OCI-LY3 (cell line): ENCODE results near the gene ARL8A.

ENCODE experiments used
- H2AFZ ChIP-seq: fragments of 200-600, 300-600 bp; shearing (Covaris generic); 2 replicates; pipeline ENCODE4 v1.6.0; 2014; ENCODE audit warnings: antibody characterized with exemption, low read depth, low read length
- H3K27ac ChIP-seq: fragments of 200-600, 300-600 bp; sonication (generic); 2 replicates; pipeline ENCODE4 v1.5.1; 2014; ENCODE audit warnings: mild to moderate bottlenecking, low read length, moderate library complexity, mixed read lengths
- H3K27me3 ChIP-seq: fragments of 200-600, 300-600 bp; sonication (generic); 2 replicates; pipeline ENCODE4 v1.6.1; 2014; ENCODE audit warnings: low read depth, low read length, mixed read lengths
- H3K36me3 ChIP-seq: fragments of 200-600, 300-600 bp; sonication (generic); replicated peaks from 2 replicates; pipeline ENCODE3; 2014; ENCODE audit warnings: low read depth, low read length, mixed read lengths
- H3K4me1 ChIP-seq: fragments of 300-600, 200-600 bp; sonication (generic); 2 replicates; pipeline ENCODE4 v1.6.1; 2014; ENCODE audit warnings: low read length, mixed read lengths
- H3K4me2 ChIP-seq: fragments of 200-600, 300-600 bp; sonication (generic); 2 replicates; pipeline ENCODE4 v1.6.1; 2014; ENCODE audit warnings: low read length, mixed read lengths
- H3K4me3 ChIP-seq: fragments of 300-600, 200-600 bp; sonication (generic); 2 replicates; pipeline ENCODE4 v1.5.1; 2014; ENCODE audit warnings: antibody characterized with exemption, mild to moderate bottlenecking, low read length, moderate library complexity
- H3K79me2 ChIP-seq: fragments of 300-600, 200-600 bp; shearing (Covaris generic); 2 replicates; pipeline ENCODE4 v1.6.1; 2014; ENCODE audit warnings: mild to moderate bottlenecking, low read length, mixed read lengths
- H3K9ac ChIP-seq: fragments of 300-600, 200-600 bp; shearing (Covaris generic); 2 replicates; pipeline ENCODE4 v1.6.0; 2014; ENCODE audit warnings: mild to moderate bottlenecking, low read length, moderate library complexity
- H3K9me3 ChIP-seq: fragments of 200-600, 300-600 bp; shearing (Covaris generic); 2 replicates; pipeline ENCODE4 v1.6.1; 2014; ENCODE audit warnings: low read length, mixed read lengths; ENCODE audit not compliant: insufficient read depth
- H4K20me1 ChIP-seq: fragments of 200-600, 300-600 bp; sonication (generic); 2 replicates; pipeline ENCODE4 v1.6.1; 2016; ENCODE audit warnings: low read length, mixed read lengths; ENCODE audit not compliant: insufficient read depth
- EZH2phosphoT487 ChIP-seq: fragments of 200-600 bp; shearing (Covaris generic); IDR thresholded peaks from 2 replicates; pipeline ENCODE4 v1.6.1; 2018; ENCODE audit warnings: antibody characterized with exemption, mixed run types, low read depth
- TF ChIP-seq, protein P1 (sequence below): fragments of 200-600, 300-600 bp; sonication (generic); IDR thresholded peaks from 2 replicates; pipeline ENCODE4 v1.5.1; 2014; ENCODE audit warnings: antibody characterized with exemption, low read length, low read depth

ARL8A gene

GRCh38 chr1:202134645-202135172 lies 9.8 kb downstream of the ARL8A start:
- no peaks in the 10 kb centered on the region for H3K4me1 ChIP-seq
- H4K20me1 ChIP-seq: peaks cover 28% of the 10 kb centered on the region
- H3K4me3 ChIP-seq: no peak overlapping the region
- no peaks in the 10 kb centered on the region for H3K27me3 ChIP-seq
- H3K36me3 ChIP-seq: peaks cover 39% of the 10 kb centered on the region
- TF ChIP-seq, protein P1, sequence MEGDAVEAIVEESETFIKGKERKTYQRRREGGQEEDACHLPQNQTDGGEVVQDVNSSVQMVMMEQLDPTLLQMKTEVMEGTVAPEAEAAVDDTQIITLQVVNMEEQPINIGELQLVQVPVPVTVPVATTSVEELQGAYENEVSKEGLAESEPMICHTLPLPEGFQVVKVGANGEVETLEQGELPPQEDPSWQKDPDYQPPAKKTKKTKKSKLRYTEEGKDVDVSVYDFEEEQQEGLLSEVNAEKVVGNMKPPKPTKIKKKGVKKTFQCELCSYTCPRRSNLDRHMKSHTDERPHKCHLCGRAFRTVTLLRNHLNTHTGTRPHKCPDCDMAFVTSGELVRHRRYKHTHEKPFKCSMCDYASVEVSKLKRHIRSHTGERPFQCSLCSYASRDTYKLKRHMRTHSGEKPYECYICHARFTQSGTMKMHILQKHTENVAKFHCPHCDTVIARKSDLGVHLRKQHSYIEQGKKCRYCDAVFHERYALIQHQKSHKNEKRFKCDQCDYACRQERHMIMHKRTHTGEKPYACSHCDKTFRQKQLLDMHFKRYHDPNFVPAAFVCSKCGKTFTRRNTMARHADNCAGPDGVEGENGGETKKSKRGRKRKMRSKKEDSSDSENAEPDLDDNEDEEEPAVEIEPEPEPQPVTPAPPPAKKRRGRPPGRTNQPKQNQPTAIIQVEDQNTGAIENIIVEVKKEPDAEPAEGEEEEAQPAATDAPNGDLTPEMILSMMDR: no peak
- TF ChIP-seq EZH2phosphoT487: no peak
- H2AFZ ChIP-seq: no peak overlapping the region
- no peaks in the 10 kb centered on the region for H3K9me3 ChIP-seq
- no peak overlapping the region for H3K27ac ChIP-seq
- H3K9ac ChIP-seq: no peak overlapping the region
- H3K4me2 ChIP-seq: no peak overlapping the region
- peaks cover 18% of the 10 kb centered on the region for H3K79me2 ChIP-seq

- H3K4me2 ChIP-seq: no peak overlapping the region
- no peak for TF ChIP-seq EZH2phosphoT487
- TF ChIP-seq, protein P1: no peak
- no peak overlapping the region for H3K4me3 ChIP-seq
- H3K9ac ChIP-seq: no peak overlapping the region
- H4K20me1 ChIP-seq: peaks cover 25% of the 10 kb centered on the region
- no peaks in the 10 kb centered on the region for H3K9me3 ChIP-seq
- H3K27me3 ChIP-seq: no peaks in the 10 kb centered on the region
- no peak overlapping the region for H3K27ac ChIP-seq
- peaks cover 39% of the 10 kb centered on the region for H3K36me3 ChIP-seq
- no peak overlapping the region for H2AFZ ChIP-seq
- no peaks in the 10 kb centered on the region for H3K4me1 ChIP-seq
- H3K79me2 ChIP-seq: peaks cover 14% of the 10 kb centered on the region
Observed at GRCh38 chr1:202133989-202134388, 10.5 kb downstream of the ARL8A start.

GRCh38 chr1:202133496-202133895 lies 11.0 kb downstream of the ARL8A start:
- Histone ChIP-seq H3K79me2 (peaks cover 9% of the 10 kb centered on the region), H3K9ac (no peak overlapping the region), H2AFZ (no peak overlapping the region), H3K4me3 (no peak overlapping the region), H3K4me1 (no peaks in the 10 kb centered on the region), H3K9me3 (no peaks in the 10 kb centered on the region), H3K27ac (no peak overlapping the region), H4K20me1 (peaks cover 20% of the 10 kb centered on the region), H3K36me3 (peaks cover 36% of the 10 kb centered on the region), H3K27me3 (no peaks in the 10 kb centered on the region), H3K4me2 (no peak overlapping the region)
- no peak for TF ChIP-seq EZH2phosphoT487
- TF ChIP-seq, protein P1: no peak

DNA sequence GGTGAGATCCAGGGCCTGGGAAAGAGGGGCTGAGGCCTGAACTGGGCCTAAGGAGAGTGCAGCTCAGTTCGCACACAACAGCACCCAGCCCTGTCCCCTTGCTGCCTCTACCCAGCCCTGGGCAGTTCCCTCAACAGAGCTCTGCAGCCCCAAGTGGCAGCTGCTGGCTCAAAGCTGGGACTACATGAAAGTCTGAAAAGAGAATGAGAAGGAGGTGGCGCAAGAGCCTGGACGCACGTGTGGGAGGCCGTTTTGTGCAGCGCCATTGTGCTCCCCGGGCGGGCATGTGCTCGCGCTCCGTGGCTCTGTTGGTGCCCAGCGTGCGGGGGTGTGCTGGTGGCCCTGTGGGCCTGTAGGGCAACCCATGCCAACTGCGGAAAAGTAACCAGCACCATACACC lies 11.5 kb downstream of the ARL8A start:
- Histone ChIP-seq H3K4me2 (no peak overlapping the region), H3K27ac (no peak overlapping the region), H3K9ac (no peak overlapping the region), H2AFZ (no peak overlapping the region), H3K4me3 (no peak overlapping the region), H3K36me3 (peaks cover 34% of the 10 kb centered on the region), H3K9me3 (no peaks in the 10 kb centered on the region), H3K4me1 (no peaks in the 10 kb centered on the region), H3K79me2 (peaks cover 4% of the 10 kb centered on the region; the same call in 1 of the 2 replicates), H4K20me1 (peaks cover 15% of the 10 kb centered on the region), H3K27me3 (no peaks in the 10 kb centered on the region)
- no peak for TF ChIP-seq EZH2phosphoT487
- TF ChIP-seq, protein P1: no peak
